Stimulated activated CD4-positive, alpha-beta T cell treated with anti-CD3 and anti-CD28 coated beads, TNF-alpha, amount 100 ng/mL, for 48 hours (primary cell): ENCODE data around the gene OR4M1.
"Not testable (repeated sequence)": the region's sequence is repeated elsewhere in the genome, so short reads cannot be mapped to it uniquely, and the experiment has no call there.

Source experiments
- DNase-seq, 3 donors: peaks; one replicate each; pipeline ENCODE4 v3.0.0-alpha.2; 2020; ENCODE audit warnings: low read depth in 3 of 3

The OR4M1 gene

DNA sequence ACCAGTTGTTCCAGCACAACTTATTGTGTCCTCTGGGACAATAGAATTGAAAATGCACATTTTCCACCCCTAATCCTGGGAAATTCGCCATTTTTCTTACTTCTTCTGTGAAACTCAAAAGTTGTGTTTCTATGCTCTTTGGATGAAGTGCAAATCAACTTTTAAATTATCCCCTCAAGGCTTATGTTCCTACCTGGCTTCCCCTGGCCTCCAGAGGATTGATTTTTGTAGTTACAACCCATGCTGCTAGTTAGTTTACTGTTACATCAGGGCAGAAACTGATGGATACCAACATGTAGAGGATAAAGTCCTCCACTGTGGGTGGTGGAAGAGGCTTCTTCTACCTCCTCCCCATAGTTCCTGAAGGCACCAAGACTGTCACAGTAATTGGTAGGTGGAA is at the start of gene OR4M1:
OR4M1 (plus strand) TSS at position 301 of the 400 bp plus-strand sequence. CDS start 6,819 bp downstream, outside the sequence.
- DNase-seq = not testable (repeated sequence)

GRCh38 chr14:19729359-19729758 is 43.9 kb upstream of the OR4M1 start:
- no peak for DNase-seq

DNA sequence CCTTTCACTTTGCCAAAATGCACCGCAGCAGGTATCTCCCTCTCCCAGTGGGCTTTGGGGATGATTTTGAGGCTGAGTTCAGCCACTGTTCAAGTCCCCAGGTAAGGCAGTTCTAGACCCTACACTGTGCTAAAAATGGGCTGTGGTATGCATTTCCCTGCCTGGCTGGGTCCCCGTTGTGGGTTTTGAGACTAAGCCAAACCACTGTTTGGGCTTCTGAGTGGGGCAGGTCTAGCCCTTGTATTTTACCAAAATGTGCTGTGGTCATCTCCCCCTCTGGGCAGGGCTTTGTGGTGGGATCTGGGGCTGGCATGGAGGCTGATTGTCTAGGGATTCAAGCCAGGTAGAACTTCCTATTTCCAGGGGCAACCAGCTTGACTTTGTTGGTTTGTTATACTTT is 43.5 kb upstream of the OR4M1 start:
- no peak for DNase-seq

- DNase-seq = not testable (repeated sequence)
Observed at GRCh38 chr14:19733893-19734292, 39.4 kb upstream of the OR4M1 start.

- DNase-seq = no peak
Observed at GRCh38 chr14:19743256-19743655, 30.0 kb upstream of the OR4M1 start, which contains the start of gene OR4Q3. Gene OR4Q3 (plus strand): TSS chr14:19743571.

DNA sequence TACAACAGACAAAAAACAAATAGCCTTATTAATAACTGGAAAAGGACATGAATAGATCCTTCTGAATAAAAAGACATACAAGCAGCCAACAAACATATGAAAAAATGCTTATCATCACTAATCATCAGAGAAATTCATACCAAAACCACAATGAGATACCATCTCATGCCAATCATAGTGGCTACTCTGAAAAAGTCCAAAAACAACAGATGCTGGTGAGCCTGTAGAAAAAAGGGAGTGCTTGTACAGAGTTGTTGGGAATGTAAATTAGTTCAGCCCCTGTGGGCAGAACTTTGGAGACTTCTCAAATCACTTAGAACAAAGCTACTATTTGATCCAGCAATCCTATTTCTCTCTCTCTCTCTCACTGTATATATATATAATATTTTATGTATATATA is 21.0 kb upstream of the OR4M1 start:
- DNase-seq = not testable (repeated sequence)

GRCh38 chr14:19754172-19754571 is 19.1 kb upstream of the OR4M1 start:
- DNase-seq = no peak

GRCh38 chr14:19771491-19771890 is 1.8 kb upstream of the OR4M1 start:
- not testable (repeated sequence) for DNase-seq

GRCh38 chr14:19771895-19772430 is 1.3 kb upstream of the OR4M1 start:
- DNase-seq = no peak

- not testable (repeated sequence) for DNase-seq
Observed at GRCh38 chr14:19772454-19772853, 850 bp upstream of the OR4M1 start.

DNA sequence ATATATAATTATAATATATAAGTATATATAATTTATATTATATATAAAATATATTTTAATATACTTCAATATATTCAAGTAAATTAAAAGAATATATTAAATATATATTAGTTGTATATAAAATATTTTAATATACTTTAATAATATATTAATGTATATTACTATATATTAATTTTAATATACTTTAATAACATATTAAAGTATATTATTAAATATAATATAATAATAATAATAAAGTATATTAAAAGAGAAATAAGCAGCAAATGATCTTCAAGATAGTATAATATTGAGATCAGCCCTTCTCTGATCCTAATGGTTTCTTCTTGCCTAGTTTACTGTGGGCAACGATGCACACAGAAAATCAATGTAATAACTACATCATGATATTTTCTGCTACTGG is 2.3 kb downstream of the OR4M1 start:
- DNase-seq = no peak

DNA sequence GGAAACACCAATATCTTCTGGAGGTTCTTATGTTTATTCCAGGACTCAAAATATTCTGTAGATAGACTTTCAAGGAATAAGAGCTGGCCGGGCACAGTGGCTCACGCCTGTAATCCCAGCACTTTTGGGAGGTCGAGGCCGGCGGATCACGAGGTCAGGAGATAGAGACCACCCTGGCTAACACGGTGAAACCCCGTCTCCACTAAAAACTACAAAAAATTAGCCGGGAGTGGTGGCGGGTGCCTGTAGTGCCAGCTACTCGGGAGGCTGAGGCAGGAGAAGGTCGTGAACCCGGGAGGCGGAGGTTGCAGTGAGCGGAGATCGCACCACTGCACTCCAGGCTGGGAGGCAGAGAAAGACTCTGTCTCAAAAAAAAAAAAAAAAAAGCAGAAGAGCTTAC is 12.5 kb downstream of the OR4M1 start:
- not testable (repeated sequence) for DNase-seq

DNA sequence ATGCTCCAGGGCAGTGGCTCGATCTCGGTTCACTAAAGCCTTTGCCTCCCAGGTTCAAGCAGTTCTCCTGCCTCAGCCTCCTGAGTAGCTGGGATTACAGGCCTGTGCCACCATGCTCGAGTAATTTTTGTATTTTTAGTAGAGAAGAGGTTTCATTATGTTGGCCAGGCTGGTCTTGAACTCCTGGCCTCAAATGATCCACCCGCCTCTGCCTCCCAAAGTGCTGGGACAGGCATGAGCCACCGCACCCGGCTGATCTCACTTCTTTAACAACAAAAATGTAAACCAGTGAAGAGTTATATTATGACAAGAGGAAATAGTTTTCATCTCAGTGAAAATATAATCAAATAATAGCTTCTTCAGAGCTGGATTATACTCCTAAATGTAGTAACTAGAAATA is 14.0 kb downstream of the OR4M1 start:
- DNase-seq = not testable (repeated sequence)

- not testable (repeated sequence) for DNase-seq
Observed at GRCh38 chr14:19788150-19788549, 14.8 kb downstream of the OR4M1 start.

DNA sequence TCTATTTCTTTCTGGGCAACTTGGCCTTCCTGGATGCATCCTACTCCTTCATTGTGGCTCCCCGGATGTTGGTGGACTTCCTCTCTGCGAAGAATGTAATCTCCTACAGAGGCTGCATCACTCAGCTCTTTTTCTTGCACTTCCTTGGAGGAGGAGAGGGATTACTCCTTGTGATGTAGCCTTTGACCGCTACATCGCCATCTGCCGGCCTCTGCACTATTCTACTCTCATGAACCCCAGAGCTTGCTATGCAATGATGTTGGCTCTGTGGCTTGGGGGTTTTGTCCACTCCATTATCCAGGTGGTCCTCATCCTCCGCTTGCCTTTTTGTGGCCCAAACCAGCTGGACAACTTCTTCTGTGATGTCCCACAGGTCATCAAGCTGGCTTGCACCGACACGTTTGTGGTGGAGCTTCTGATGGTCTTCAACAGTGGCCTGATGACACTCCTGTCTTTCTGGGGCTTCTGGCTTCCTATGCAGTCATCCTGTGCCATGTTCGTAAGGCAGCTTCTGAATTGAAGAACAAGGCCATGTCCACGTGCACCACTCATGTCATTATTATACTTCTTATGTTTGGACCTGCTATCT is 23.3 kb downstream of the OR4M1 start:
- not testable (repeated sequence) for DNase-seq

GRCh38 chr14:19799880-19800279 is 26.6 kb downstream of the OR4M1 start:
- no peak for DNase-seq

DNA sequence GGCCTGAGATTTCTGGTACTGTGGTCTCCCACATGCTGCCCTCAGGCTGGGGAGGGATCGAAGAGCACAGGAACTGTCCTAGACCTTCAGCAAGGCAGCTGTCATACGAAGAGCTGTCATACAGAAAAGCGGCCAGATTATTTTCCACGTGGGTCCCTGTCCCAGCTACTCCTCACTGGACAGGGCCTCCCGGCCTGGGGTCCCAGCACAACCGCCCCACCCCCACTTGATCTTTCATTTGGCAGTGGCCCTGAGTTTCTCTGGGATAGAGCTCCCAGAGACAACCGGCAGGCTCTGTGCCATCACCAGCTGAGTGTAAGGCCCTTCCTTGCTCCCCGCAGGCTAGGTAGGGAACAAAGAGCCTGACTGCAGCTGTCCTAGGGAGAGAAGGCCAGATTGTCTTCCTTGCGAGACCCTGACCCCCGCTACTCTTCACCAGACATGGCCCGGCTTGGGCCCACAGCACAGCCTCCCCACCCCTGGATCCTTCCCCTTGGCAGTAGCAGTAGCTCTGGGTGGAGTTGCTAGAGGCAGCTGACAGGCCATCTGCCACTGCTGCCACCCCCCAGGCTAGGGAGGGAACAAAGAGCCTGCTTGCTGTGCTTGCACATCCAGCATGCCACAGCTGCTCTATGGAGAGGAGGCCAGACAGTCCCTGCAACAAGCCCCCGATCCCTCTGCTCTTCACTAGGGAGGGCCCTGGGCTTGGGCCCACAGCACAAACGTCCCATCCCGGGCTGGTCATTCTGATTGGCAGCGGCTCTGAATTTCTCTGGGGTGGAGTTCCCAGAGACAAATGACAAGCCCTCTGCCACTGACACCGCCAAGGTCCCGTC is 27.2 kb downstream of the OR4M1 start:
- DNase-seq = no peak

GRCh38 chr14:19801118-19801464 is 27.8 kb downstream of the OR4M1 start:
- DNase-seq = no peak

DNA sequence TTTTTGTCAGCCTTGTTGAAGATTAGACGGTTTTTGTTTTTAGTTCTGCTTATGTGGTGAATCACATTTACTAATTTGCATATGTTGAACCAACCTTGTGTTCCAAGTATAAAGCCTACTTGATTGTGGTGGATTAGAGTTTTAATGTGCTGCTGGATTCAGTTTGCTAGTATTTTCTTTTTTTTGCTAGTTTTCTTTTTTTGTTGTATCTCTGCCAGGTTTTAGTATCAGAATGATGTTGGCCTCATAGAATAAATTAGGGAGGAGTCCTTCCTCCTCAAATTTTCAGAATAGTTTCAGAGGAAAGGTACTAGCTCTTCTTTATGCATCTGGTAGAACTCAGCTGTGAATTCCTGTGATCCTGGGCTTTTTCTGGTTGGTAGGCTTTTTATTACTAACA is 30.2 kb downstream of the OR4M1 start, which contains the start of gene OR4N2:
OR4N2 (plus strand) TSS at position 301 of the 400 bp plus-strand sequence. CDS start 23,679 bp downstream, outside the sequence.
- not testable (repeated sequence) for DNase-seq

DNA sequence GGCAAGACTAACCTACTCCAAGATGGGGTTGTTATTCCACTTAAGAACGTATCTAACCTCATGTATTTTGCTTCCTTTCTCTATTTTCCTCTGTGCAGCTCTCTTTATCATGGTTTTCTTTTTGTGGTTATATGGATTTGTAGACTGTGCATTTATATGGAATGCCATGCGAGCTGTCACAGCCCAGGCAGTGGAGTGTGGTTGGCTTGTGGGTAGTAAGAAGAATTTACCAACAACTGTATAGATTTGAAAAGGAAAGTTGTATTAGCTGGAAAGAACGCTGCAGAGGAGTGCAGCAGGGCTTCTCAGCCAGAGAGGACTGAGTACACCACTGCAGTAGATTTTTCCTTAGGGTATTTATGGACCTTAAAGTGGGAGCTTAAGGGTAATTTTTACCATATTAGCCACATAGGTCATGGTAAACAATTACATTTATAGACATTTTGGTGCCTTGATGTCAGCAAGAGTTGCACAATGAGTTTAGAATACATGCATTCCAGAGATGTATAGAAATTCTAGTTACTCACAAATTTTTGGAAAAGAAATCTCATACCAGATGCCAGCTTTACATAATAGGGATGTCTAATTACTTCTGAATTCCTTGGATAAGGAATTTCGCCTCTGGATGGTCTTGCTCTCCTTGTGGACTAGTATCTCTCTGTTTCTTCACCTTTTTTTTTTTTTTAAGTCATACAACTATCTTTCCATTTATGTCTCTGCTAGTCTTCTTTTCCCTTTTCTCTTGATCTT is 40.0 kb downstream of the OR4M1 start:
- not testable (repeated sequence) for DNase-seq

- DNase-seq = not testable (repeated sequence)
Observed at GRCh38 chr14:19819879-19820278, 46.6 kb downstream of the OR4M1 start.

DNA sequence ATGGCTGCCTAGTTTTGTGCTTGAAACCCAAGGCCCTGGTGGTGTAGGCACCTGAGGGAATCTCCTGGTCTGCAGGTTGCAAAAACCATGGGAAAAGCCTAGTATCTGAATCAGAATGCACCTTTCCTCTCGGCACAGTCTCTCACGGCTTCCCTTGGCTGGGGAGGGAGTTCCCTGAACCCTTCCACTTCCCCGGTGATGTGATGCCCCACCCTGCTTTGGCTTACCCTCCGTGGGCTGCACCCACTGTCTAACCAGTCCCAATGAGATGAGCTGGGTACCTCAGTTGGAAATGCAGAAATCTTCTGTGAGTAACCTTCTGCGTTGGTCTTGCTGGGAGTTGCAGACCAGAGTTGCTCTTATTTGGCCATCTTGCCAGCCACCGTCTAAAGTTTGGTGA is 47.7 kb downstream of the OR4M1 start:
- DNase-seq = not testable (repeated sequence)
